ENCODE measurements around the gene ADCY10.

ADCY10 gene

GRCh38 chr1:167936068-167936929 lies 22.4 kb upstream of the ADCY10 start, which contains the start of gene DCAF6:
Gene DCAF6, plus strand, starts transcription at chr1:167936683. Its CDS starts 229 bp downstream, at chr1:167936912.
- no peak for TF ChIP-seq ZFP30 (CRISPR knock-in tag; IDR thresholded peaks at IDR 0.05)
- no peak for TF ChIP-seq RARB (CRISPR knock-in tag; IDR thresholded peaks at IDR 0.05)
- no peak for TF ChIP-seq CSDC2 (CRISPR knock-in tag; IDR thresholded peaks at IDR 0.05)
- TF ChIP-seq ZC3H10 (CRISPR knock-in tag; IDR thresholded peaks at IDR 0.05): no peak
- no peak for TF ChIP-seq CREB5 (CRISPR knock-in tag; IDR thresholded peaks at IDR 0.05; ENCODE audit: low read depth)
- TF ChIP-seq OSR1 (CRISPR knock-in tag; IDR thresholded peaks at IDR 0.05): no peak
- TF ChIP-seq, protein P1, sequence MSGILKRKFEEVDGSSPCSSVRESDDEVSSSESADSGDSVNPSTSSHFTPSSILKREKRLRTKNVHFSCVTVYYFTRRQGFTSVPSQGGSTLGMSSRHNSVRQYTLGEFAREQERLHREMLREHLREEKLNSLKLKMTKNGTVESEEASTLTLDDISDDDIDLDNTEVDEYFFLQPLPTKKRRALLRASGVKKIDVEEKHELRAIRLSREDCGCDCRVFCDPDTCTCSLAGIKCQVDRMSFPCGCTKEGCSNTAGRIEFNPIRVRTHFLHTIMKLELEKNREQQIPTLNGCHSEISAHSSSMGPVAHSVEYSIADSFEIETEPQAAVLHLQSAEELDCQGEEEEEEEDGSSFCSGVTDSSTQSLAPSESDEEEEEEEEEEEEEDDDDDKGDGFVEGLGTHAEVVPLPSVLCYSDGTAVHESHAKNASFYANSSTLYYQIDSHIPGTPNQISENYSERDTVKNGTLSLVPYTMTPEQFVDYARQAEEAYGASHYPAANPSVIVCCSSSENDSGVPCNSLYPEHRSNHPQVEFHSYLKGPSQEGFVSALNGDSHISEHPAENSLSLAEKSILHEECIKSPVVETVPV (CRISPR knock-in tag; IDR thresholded peaks at IDR 0.05): no peak
- no peak for TF ChIP-seq ESRRG (CRISPR knock-in tag; IDR thresholded peaks at IDR 0.05)
- no peak for TF ChIP-seq TCF4 (CRISPR knock-in tag; IDR thresholded peaks at IDR 0.05; ENCODE audit: borderline replicate concordance)
- no peak for TF ChIP-seq SNAI2 (CRISPR knock-in tag; IDR thresholded peaks at IDR 0.05)
- TF ChIP-seq ZNF70 (CRISPR knock-in tag; IDR thresholded peaks at IDR 0.05): no peak
- TF ChIP-seq ARNTL (CRISPR knock-in tag; IDR thresholded peaks at IDR 0.05; ENCODE audit: borderline replicate concordance, low read depth): no peak
- no peak for TF ChIP-seq PPARA (CRISPR knock-in tag; IDR thresholded peaks at IDR 0.05; ENCODE audit: borderline replicate concordance)
- TF ChIP-seq ISL1 (CRISPR knock-in tag; IDR thresholded peaks at IDR 0.05): no peak
- TF ChIP-seq ZFP3 (CRISPR knock-in tag; IDR thresholded peaks at IDR 0.05): no peak
- peak; percentile 84 for ATAC-seq

DNA sequence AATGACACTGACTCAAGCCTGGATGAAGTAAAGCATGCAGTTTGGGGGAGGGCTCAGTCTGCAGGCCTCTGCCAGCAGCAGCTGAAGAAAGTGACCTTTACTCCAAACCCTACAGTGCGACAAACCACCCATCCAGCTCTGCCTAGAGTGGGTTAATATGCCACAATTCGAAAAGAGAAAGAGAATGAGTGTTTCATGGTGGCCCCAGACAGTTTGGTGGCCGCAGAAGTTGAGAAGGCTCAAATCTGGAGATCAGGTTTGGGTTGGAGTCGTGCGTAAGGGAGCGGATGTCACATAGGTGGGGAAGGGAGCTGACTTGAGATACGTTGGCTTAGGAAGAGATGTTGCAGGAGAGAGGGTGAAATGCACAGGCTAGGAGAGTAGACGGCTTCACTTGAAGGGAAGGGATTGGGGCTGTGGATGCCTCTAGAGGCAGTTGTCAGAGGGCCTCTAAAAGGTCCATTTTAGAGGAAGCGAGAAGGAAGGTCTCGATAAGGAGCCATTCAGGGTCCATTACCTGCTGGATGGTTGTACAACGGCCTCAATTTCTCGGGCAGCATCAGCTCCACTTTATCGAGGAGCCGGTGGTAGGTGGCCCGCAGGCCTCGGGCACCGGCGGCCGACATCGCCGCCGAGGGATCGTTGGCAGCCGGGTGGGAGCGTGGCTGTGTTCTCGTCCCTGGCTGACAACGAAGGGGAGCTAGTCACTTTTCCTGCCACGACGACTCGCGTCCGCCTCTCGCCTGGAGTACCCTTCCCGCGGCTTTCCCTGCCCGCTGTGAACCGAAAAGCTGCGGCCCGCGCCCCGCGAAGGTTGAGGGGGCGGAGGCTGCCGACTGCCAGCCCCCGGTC lies 21.5 kb upstream of the ADCY10 start:
- peak; percentile 53 for ATAC-seq
- TF ChIP-seq BACH2 (CRISPR knock-in tag; IDR thresholded peaks at IDR 0.05; ENCODE audit: borderline replicate concordance): no peak
- TF ChIP-seq ZNF70 (CRISPR knock-in tag; IDR thresholded peaks at IDR 0.05): no peak
- no peak for TF ChIP-seq TCF4 (CRISPR knock-in tag; IDR thresholded peaks at IDR 0.05; ENCODE audit: borderline replicate concordance)
- no peak for TF ChIP-seq TOX (CRISPR knock-in tag; IDR thresholded peaks at IDR 0.05; ENCODE audit: borderline replicate concordance)
- no peak for TF ChIP-seq CSDC2 (CRISPR knock-in tag; IDR thresholded peaks at IDR 0.05)
- TF ChIP-seq ZFP3 (CRISPR knock-in tag; IDR thresholded peaks at IDR 0.05): no peak
- no peak for TF ChIP-seq PATZ1 (CRISPR knock-in tag; IDR thresholded peaks at IDR 0.05; ENCODE audit: borderline replicate concordance)
- no peak for TF ChIP-seq CREB5 (CRISPR knock-in tag; IDR thresholded peaks at IDR 0.05; ENCODE audit: low read depth)
- no peak for TF ChIP-seq RARB (CRISPR knock-in tag; IDR thresholded peaks at IDR 0.05)
- no peak for TF ChIP-seq GLIS3 (CRISPR knock-in tag; IDR thresholded peaks at IDR 0.05)
- no peak for TF ChIP-seq TSHZ2 (CRISPR knock-in tag; IDR thresholded peaks at IDR 0.05)
- TF ChIP-seq ZNF565 (CRISPR knock-in tag; conservative IDR thresholded peaks at IDR 0.05; ENCODE audit: low read depth): no peak
- TF ChIP-seq ZNF8 (CRISPR knock-in tag; IDR thresholded peaks at IDR 0.05): no peak
- TF ChIP-seq, protein P1 (CRISPR knock-in tag; IDR thresholded peaks at IDR 0.05): no peak

Measured in SK-N-SH treated with all-trans-retinoic acid at 6 μM for 48 hours (cell line).